Nephron progenitor cell (in vitro differentiated cells): ENCODE data around the gene SPPL2B.

Experiments
- DNase-seq: peaks from one replicate; pipeline ENCODE4 v3.0.0; 2021
- H3K27ac Mint-ChIP-seq: 2 replicates; pipeline ENCODE4 v1.8.0; 2021; ENCODE audit warnings: mild to moderate bottlenecking, moderate library complexity, mixed read lengths
- H3K27me3 Mint-ChIP-seq: 2 replicates; pipeline ENCODE4 v1.8.0; 2021; ENCODE audit warnings: mild to moderate bottlenecking, low read depth, mixed read lengths; ENCODE audit not compliant: poor library complexity
- H3K36me3 Mint-ChIP-seq: 2 replicates; pipeline ENCODE4 v1.8.0; 2021; ENCODE audit warnings: low read depth, mixed read lengths
- H3K4me1 Mint-ChIP-seq: 2 replicates; pipeline ENCODE4 v1.8.0; 2021; ENCODE audit warnings: mixed read lengths
- H3K4me3 Mint-ChIP-seq: 2 replicates; pipeline ENCODE4 v1.8.0; 2021; ENCODE audit warnings: mild to moderate bottlenecking, moderate library complexity, mixed read lengths
- H3K9me3 Mint-ChIP-seq: 2 replicates; pipeline ENCODE4 v1.8.0; 2021; ENCODE audit warnings: mild to moderate bottlenecking, moderate library complexity, mixed read lengths
- CTCF ChIP-seq: fragments of 200-600 bp; sonication (generic); IDR thresholded peaks from 2 replicates; pipeline ENCODE4 v1.5.0; 2021; ENCODE audit warnings: antibody characterized with exemption

Gene SPPL2B

GRCh38 chr19:2324220-2324948 lies 4.1 kb upstream of the SPPL2B start:
- H3K36me3 Mint-ChIP-seq: peaks cover 7% of the 10 kb centered on the region
- H3K4me3 Mint-ChIP-seq: no peak overlapping the region
- no peak for DNase-seq

GRCh38 chr19:2325281-2326046 lies 3.0 kb upstream of the SPPL2B start:
- no peak for TF ChIP-seq CTCF
- DNase-seq: no peak
- Mint-ChIP-seq H3K9me3 (no peaks in the 10 kb centered on the region), H3K4me3 (peak overlapping the region; percentile 78), H3K27ac (peak overlapping the region; percentile 55), H3K36me3 (peaks cover 7% of the 10 kb centered on the region), H3K27me3 (no peaks in the 10 kb centered on the region), H3K4me1 (peaks cover 64% of the 10 kb centered on the region)

More at GRCh38 chr19:2324220-2324948, 4.1 kb upstream of the SPPL2B start:
- Mint-ChIP-seq H3K27me3 (no peaks in the 10 kb centered on the region), H3K27ac (peak overlapping the region; percentile 45), H3K9me3 (no peaks in the 10 kb centered on the region), H3K4me1 (peaks cover 53% of the 10 kb centered on the region)
- TF ChIP-seq CTCF: no peak

- no peaks in the 10 kb centered on the region for H3K27me3 Mint-ChIP-seq
- peak overlapping the region; percentile 92 for H3K27ac Mint-ChIP-seq
- H3K4me3 Mint-ChIP-seq: peak overlapping the region; percentile 100
- peaks cover 77% of the 10 kb centered on the region for H3K4me1 Mint-ChIP-seq
- DNase-seq: no peak
- no peak for TF ChIP-seq CTCF
- no peaks in the 10 kb centered on the region for H3K9me3 Mint-ChIP-seq
- H3K36me3 Mint-ChIP-seq: peaks cover 7% of the 10 kb centered on the region
Measured at GRCh38 chr19:2326699-2327360, 1.7 kb upstream of the SPPL2B start.

- no peak for TF ChIP-seq CTCF
- H3K4me3 Mint-ChIP-seq: peak overlapping the region; percentile 100
- peaks cover 7% of the 10 kb centered on the region for H3K36me3 Mint-ChIP-seq
- no peaks in the 10 kb centered on the region for H3K9me3 Mint-ChIP-seq
- H3K27me3 Mint-ChIP-seq: no peaks in the 10 kb centered on the region
- peak overlapping the region; percentile 99 for H3K27ac Mint-ChIP-seq
- no peak for DNase-seq
- H3K4me1 Mint-ChIP-seq: peaks cover 85% of the 10 kb centered on the region
Measured at GRCh38 chr19:2327773-2328400, 597 bp upstream of the SPPL2B start.

GRCh38 chr19:2329149-2329478 lies 630 bp downstream of the SPPL2B start:
- Mint-ChIP-seq H3K4me1 (peaks cover 87% of the 10 kb centered on the region), H3K36me3 (peaks cover 7% of the 10 kb centered on the region), H3K9me3 (no peaks in the 10 kb centered on the region), H3K27ac (peak overlapping the region; percentile 93), H3K27me3 (no peaks in the 10 kb centered on the region), H3K4me3 (peak overlapping the region; percentile 94)
- no peak for DNase-seq
- no peak for TF ChIP-seq CTCF
